GM12878 (cell line): ENCODE results near the gene CRELD2. TPM values are rescaled to one million over a fixed set of nuclear protein-coding genes. Genes with fewer than 3 reads are reported as not detected.

ENCODE experiments used
- CBFB ChIP-seq: IDR thresholded peaks from 2 replicates; pipeline ENCODE4 v1.6.1; 2016; ENCODE audit warnings: antibody characterized with exemption, low read depth
- GATAD2B ChIP-seq: fragments of 450-650 bp; conservative IDR thresholded peaks from 2 replicates; pipeline ENCODE4 v1.6.1; 2017; ENCODE audit warnings: low read depth, mild to moderate bottlenecking, moderate library complexity
- POU2F2 ChIP-seq: IDR thresholded peaks from 3 replicates; pipeline ENCODE4 v1.6.1; 2011; ENCODE audit warnings: low read depth, mild to moderate bottlenecking, low read length, borderline replicate concordance
- SIN3A ChIP-seq: IDR thresholded peaks from 2 replicates; pipeline ENCODE4 v1.6.1; 2012; ENCODE audit warnings: low read depth, low read length, improper control_type of control experiment
- SPI1 ChIP-seq: IDR thresholded peaks from 2 replicates; pipeline ENCODE4 v1.6.1; 2011; ENCODE audit warnings: low read depth, mild to moderate bottlenecking, low read length, moderate library complexity, borderline replicate concordance; ENCODE audit not compliant: insufficient read depth
- SREBF1 ChIP-seq: IDR thresholded peaks from 2 replicates; pipeline ENCODE4 v1.6.1; 2012; ENCODE audit warnings: mild to moderate bottlenecking, low read length
- SUZ12 ChIP-seq: fragments of 200-600 bp; sonication (generic); IDR thresholded peaks from one replicate; pipeline ENCODE4 v1.6.1; 2018; ENCODE audit warnings: antibody characterized with exemption, mild to moderate bottlenecking; ENCODE audit not compliant: unreplicated experiment
- TARDBP ChIP-seq: IDR thresholded peaks from 2 replicates; pipeline ENCODE4 v1.6.1; 2016; ENCODE audit warnings: borderline replicate concordance
- YY1 ChIP-seq: IDR thresholded peaks from 2 replicates; pipeline ENCODE4 v1.6.1; 2011; ENCODE audit warnings: low read depth, mild to moderate bottlenecking, low read length
- polyA plus RNA-seq, 11 experiments: library from polyadenylated mRNA; depleted of rRNA in 4 of 11; unstranded in 6 of 11; stranded (reverse) in 5 of 11; fragments of >200 nt; fragmentation: Nextera tagmentation in 4 of 11; fragmentation: Illumina TruSeq in 1 of 11; extraction: Ambion mirVana in 4 of 11; extraction: Trizol in 1 of 11; gene quantifications; 1 replicate in 1 of 11; 2 replicates in 10 of 11; pipeline versions ENCODE4 v1.2.1 to v1.2.3, GENCODE V29; 2011 to 2016; ENCODE audit warnings: inconsistent platforms in 2 of 11, missing spikeins in 2 of 11, low read depth in 1 of 11
- total RNA-seq, 4 experiments: library from RNA; depleted of rRNA in 3 of 4; stranded (reverse); fragments of >200 nt in 3 of 4; fragmentation: Illumina TruSeq in 1 of 4; extraction: Trizol in 1 of 4; gene quantifications; 2 replicates each; pipeline versions ENCODE4 v1.2.1 to v1.2.3, GENCODE V29; 2013 to 2021
- TF ChIP-seq, protein P1 (sequence below): fragments of 450-650 bp; IDR thresholded peaks from 2 replicates; pipeline ENCODE4 v1.6.1; 2017; ENCODE audit warnings: low read depth, mild to moderate bottlenecking, moderate library complexity

CRELD2 gene
- total and polyA plus RNA-seq, 10 of the 15 experiments (the other 5 are each of a cell fraction or from before 2014, with no cell fraction given): 9.4 to 111 (median 25.9) TPM

DNA sequence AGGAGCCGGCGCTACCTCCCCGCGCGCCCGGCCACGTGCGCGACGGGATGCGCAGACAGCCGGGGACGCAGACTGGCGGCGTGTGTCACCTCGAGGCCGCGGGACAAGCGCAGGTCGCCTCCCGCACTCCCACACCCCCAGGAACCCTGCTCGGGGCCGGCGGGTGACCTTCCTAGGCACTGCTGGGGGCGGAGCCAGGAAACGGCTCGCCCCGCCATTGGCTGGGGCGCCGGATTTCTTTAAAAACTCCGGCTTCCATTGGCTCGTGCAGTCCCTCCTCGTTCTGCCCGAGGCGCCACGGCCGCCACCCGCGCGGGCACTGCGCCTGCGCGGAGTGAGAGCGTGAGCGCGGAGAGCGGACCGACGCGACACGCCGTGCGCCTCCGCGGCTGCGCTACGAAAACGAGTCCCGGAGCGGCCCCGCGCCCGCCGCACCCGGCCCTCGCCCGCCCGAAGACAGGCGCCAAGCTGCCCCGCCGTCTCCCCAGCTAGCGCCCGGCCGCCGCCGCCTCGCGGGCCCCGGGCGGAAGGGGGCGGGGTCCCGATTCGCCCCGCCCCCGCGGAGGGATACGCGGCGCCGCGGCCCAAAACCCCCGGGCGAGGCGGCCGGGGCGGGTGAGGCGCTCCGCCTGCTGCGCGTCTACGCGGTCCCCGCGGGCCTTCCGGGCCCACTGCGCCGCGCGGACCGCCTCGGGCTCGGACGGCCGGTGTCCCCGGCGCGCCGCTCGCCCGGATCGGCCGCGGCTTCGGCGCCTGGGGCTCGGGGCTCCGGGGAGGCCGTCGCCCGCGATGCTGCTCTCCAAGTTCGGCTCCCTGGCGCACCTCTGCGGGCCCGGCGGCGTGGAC lies 41.9 kb downstream of the CRELD2 start, which contains the start of gene PIM3 (continued):
- TF ChIP-seq, protein P1, sequence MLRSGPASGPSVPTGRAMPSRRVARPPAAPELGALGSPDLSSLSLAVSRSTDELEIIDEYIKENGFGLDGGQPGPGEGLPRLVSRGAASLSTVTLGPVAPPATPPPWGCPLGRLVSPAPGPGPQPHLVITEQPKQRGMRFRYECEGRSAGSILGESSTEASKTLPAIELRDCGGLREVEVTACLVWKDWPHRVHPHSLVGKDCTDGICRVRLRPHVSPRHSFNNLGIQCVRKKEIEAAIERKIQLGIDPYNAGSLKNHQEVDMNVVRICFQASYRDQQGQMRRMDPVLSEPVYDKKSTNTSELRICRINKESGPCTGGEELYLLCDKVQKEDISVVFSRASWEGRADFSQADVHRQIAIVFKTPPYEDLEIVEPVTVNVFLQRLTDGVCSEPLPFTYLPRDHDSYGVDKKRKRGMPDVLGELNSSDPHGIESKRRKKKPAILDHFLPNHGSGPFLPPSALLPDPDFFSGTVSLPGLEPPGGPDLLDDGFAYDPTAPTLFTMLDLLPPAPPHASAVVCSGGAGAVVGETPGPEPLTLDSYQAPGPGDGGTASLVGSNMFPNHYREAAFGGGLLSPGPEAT: no peak
- TF ChIP-seq SIN3A (peak; percentile 66; the same call in 1 of the 2 replicates), SREBF1 (no peak), GATAD2B (peak; percentile 96), CBFB (no peak), SPI1 (0 out of 2 replicates have a peak, but pooled peaks have one; percentile 17), POU2F2 (peak; percentile 87), TARDBP (peak; percentile 34; the same call in 1 of the 2 replicates), YY1 (peak; percentile 85), SUZ12 (no peak)
- TF ChIP-seq, all 136 proteins: peak for 49
